ENCODE results near the gene SEMA3A. TPM values are rescaled to one million over a fixed set of nuclear protein-coding genes. Genes with fewer than 3 reads are reported as not detected.

The SEMA3A gene
- polyA plus RNA-seq, 1 donor from 2014 or later, result 22.8 TPM

DNA sequence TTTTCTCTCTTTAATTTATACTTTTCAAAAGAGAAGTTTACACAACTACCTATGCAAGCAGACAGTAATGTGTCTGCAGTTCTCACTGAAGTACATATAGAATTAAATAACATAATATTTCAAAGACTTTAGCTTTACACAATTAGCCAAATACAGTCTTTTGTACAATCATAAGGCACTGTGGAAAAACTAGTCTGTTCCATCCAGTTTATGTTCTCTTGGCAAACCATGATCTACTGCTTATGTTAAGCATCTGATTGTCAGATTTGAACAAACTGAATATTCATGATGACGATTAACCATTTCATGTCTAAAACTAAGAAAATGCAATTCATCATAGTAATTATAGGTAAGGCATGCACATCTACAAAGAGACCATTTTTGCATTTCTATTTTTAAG, 842 bp downstream of the SEMA3A start:
- peak overlapping the region; percentile 0 for H2AFZ ChIP-seq (ENCODE audit: low read depth, low read length)
- H3K4me3 ChIP-seq (ENCODE audit: low read length), result peak overlapping the region; percentile 68
- peaks cover 58% of the 10 kb centered on the region for H3K79me2 ChIP-seq (replicated peaks; ENCODE audit: insufficient read depth, low read length)
- H3K9ac ChIP-seq (ENCODE audit: low read length), result peak overlapping the region; percentile 66
- TF ChIP-seq TAF1 (IDR thresholded peaks at IDR 0.05; ENCODE audit: low read depth) (no peak), EZH2 (IDR thresholded peaks at IDR 0.05; ENCODE audit: borderline replicate concordance, insufficient read depth, low read length, poor library complexity, severe bottlenecking) (no peak), MXI1 (conservative IDR thresholded peaks at IDR 0.05; ENCODE audit: poor library complexity, severe bottlenecking) (no peak), POLR2AphosphoS5 (IDR thresholded peaks at IDR 0.05) (no peak), EP300 (conservative IDR thresholded peaks at IDR 0.05; ENCODE audit: poor library complexity, severe bottlenecking) (no peak), RAD21 (conservative IDR thresholded peaks at IDR 0.05) (no peak), SMC3 (conservative IDR thresholded peaks at IDR 0.05; ENCODE audit: poor library complexity) (no peak)
- TF ChIP-seq, protein P1, sequence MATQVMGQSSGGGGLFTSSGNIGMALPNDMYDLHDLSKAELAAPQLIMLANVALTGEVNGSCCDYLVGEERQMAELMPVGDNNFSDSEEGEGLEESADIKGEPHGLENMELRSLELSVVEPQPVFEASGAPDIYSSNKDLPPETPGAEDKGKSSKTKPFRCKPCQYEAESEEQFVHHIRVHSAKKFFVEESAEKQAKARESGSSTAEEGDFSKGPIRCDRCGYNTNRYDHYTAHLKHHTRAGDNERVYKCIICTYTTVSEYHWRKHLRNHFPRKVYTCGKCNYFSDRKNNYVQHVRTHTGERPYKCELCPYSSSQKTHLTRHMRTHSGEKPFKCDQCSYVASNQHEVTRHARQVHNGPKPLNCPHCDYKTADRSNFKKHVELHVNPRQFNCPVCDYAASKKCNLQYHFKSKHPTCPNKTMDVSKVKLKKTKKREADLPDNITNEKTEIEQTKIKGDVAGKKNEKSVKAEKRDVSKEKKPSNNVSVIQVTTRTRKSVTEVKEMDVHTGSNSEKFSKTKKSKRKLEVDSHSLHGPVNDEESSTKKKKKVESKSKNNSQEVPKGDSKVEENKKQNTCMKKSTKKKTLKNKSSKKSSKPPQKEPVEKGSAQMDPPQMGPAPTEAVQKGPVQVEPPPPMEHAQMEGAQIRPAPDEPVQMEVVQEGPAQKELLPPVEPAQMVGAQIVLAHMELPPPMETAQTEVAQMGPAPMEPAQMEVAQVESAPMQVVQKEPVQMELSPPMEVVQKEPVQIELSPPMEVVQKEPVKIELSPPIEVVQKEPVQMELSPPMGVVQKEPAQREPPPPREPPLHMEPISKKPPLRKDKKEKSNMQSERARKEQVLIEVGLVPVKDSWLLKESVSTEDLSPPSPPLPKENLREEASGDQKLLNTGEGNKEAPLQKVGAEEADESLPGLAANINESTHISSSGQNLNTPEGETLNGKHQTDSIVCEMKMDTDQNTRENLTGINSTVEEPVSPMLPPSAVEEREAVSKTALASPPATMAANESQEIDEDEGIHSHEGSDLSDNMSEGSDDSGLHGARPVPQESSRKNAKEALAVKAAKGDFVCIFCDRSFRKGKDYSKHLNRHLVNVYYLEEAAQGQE (IDR thresholded peaks at IDR 0.05; ENCODE audit: borderline replicate concordance), result no peak
- TF ChIP-seq, protein P2, sequence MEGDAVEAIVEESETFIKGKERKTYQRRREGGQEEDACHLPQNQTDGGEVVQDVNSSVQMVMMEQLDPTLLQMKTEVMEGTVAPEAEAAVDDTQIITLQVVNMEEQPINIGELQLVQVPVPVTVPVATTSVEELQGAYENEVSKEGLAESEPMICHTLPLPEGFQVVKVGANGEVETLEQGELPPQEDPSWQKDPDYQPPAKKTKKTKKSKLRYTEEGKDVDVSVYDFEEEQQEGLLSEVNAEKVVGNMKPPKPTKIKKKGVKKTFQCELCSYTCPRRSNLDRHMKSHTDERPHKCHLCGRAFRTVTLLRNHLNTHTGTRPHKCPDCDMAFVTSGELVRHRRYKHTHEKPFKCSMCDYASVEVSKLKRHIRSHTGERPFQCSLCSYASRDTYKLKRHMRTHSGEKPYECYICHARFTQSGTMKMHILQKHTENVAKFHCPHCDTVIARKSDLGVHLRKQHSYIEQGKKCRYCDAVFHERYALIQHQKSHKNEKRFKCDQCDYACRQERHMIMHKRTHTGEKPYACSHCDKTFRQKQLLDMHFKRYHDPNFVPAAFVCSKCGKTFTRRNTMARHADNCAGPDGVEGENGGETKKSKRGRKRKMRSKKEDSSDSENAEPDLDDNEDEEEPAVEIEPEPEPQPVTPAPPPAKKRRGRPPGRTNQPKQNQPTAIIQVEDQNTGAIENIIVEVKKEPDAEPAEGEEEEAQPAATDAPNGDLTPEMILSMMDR (IDR thresholded peaks at IDR 0.05; ENCODE audit: poor library complexity, severe bottlenecking), result no peak
- H3K36me3 ChIP-seq (ENCODE audit: insufficient read depth, low read length), result no peaks in the 10 kb centered on the region
- H3K9me2 ChIP-seq (ENCODE audit: insufficient read depth, low read length), result no peaks in the 10 kb centered on the region
- H3K27ac ChIP-seq (ENCODE audit: low read length), result peak overlapping the region; percentile 64
- H3K9me3 ChIP-seq (ENCODE audit: low read length), result no peaks in the 10 kb centered on the region
- no peaks in the 10 kb centered on the region for H3F3A ChIP-seq (ENCODE audit: insufficient read depth, low read length, poor library complexity, severe bottlenecking)
- no peaks in the 10 kb centered on the region for H3K27me3 ChIP-seq (ENCODE audit: insufficient read depth, low read depth, low read length)
- no peaks in the 10 kb centered on the region for H4K20me1 ChIP-seq (ENCODE audit: insufficient read depth)
- peak overlapping the region; percentile 58 for H3K4me2 ChIP-seq (ENCODE audit: low read length)

DNA sequence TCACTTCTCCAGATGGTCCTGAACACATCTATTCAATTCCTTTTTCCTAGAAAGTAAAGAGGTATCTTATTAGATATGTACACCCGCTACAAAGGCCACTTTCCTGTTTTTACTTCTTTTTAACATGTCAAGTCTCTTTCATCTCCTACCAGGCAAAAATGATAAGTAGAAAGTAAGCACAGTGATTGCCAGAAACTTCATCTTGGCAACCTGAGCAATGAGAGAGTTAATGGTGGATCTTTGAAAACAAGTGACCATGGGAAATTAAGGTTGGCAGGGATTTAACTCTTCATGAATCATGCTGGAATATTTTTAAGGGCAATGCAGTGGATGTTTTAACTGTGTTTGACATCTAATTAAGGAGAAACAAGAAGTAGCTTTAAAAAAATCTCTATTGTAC, 2.7 kb downstream of the SEMA3A start:
- Histone ChIP-seq H2AFZ (ENCODE audit: low read depth, low read length) (no peak overlapping the region), H3K9me2 (ENCODE audit: insufficient read depth, low read length) (no peaks in the 10 kb centered on the region), H3F3A (ENCODE audit: insufficient read depth, low read length, poor library complexity, severe bottlenecking) (no peaks in the 10 kb centered on the region), H4K20me1 (ENCODE audit: insufficient read depth) (no peaks in the 10 kb centered on the region), H3K4me2 (ENCODE audit: low read length) (peak overlapping the region; percentile 58), H3K27me3 (ENCODE audit: insufficient read depth, low read depth, low read length) (no peaks in the 10 kb centered on the region), H3K9ac (ENCODE audit: low read length) (peak overlapping the region; percentile 14), H3K27ac (ENCODE audit: low read length) (peak overlapping the region; percentile 23), H3K9me3 (ENCODE audit: low read length) (no peaks in the 10 kb centered on the region), H3K79me2 (replicated peaks; ENCODE audit: insufficient read depth, low read length) (peaks cover 65% of the 10 kb centered on the region), H3K4me3 (ENCODE audit: low read length) (peak overlapping the region; percentile 68), H3K36me3 (ENCODE audit: insufficient read depth, low read length) (no peaks in the 10 kb centered on the region)
- TF ChIP-seq MXI1 (conservative IDR thresholded peaks at IDR 0.05; ENCODE audit: poor library complexity, severe bottlenecking), result no peak

DNA sequence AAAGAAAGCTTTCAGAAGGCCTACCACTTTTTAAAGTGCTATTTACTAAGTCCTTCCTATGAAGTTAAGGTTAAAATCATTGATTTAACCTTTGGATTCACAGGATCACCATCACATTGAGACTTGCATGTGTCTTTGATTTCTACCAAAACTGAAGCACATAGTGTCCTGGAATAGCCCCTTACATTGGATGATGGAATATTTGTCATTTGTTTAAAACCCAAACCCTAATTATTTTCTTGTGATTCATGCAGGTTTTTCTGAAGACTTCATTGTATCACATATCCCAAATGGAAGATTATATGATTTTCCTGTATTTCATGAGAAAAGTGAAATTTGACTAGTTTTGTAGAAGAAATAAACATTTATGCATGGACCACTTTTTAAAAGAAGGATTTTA, 3.3 kb downstream of the SEMA3A start:
- no peaks in the 10 kb centered on the region for H4K20me1 ChIP-seq (ENCODE audit: insufficient read depth)
- H3K4me3 ChIP-seq (ENCODE audit: low read length), result peak overlapping the region; percentile 68
- H3K36me3 ChIP-seq (ENCODE audit: insufficient read depth, low read length), result no peaks in the 10 kb centered on the region
- TF ChIP-seq SMC3 (conservative IDR thresholded peaks at IDR 0.05; ENCODE audit: poor library complexity), result no peak
- TF ChIP-seq EP300 (conservative IDR thresholded peaks at IDR 0.05; ENCODE audit: poor library complexity, severe bottlenecking), result no peak
- TF ChIP-seq MXI1 (conservative IDR thresholded peaks at IDR 0.05; ENCODE audit: poor library complexity, severe bottlenecking), result no peak
- TF ChIP-seq, protein P1 (IDR thresholded peaks at IDR 0.05; ENCODE audit: borderline replicate concordance), result no peak
- no peak for TF ChIP-seq POLR2AphosphoS5 (IDR thresholded peaks at IDR 0.05)
- no peak for TF ChIP-seq TAF1 (IDR thresholded peaks at IDR 0.05; ENCODE audit: low read depth)
- TF ChIP-seq RAD21 (conservative IDR thresholded peaks at IDR 0.05), result no peak
- TF ChIP-seq, protein P2 (IDR thresholded peaks at IDR 0.05; ENCODE audit: poor library complexity, severe bottlenecking), result no peak
- TF ChIP-seq EZH2 (IDR thresholded peaks at IDR 0.05; ENCODE audit: borderline replicate concordance, insufficient read depth, low read length, poor library complexity, severe bottlenecking), result no peak
- peak overlapping the region; percentile 58 for H3K4me2 ChIP-seq (ENCODE audit: low read length)
- no peak overlapping the region for H3K9ac ChIP-seq (ENCODE audit: low read length)
- no peaks in the 10 kb centered on the region for H3K9me3 ChIP-seq (ENCODE audit: low read length)
- H3K9me2 ChIP-seq (ENCODE audit: insufficient read depth, low read length), result no peaks in the 10 kb centered on the region
- H2AFZ ChIP-seq (ENCODE audit: low read depth, low read length), result no peak overlapping the region
- no peak overlapping the region for H3K27ac ChIP-seq (ENCODE audit: low read length)
- no peaks in the 10 kb centered on the region for H3F3A ChIP-seq (ENCODE audit: insufficient read depth, low read length, poor library complexity, severe bottlenecking)
- peaks cover 66% of the 10 kb centered on the region for H3K79me2 ChIP-seq (replicated peaks; ENCODE audit: insufficient read depth, low read length)
- H3K27me3 ChIP-seq (ENCODE audit: insufficient read depth, low read depth, low read length), result no peaks in the 10 kb centered on the region

All from neural cell (in vitro differentiated cells).